22Rv1 (cell line): ENCODE measurements around the gene EPYC.

ENCODE experiments used
- H3K27ac ChIP-seq: fragments of 450-650 bp; 2 replicates; pipeline ENCODE4 v1.5.1; 2017
- ZFX ChIP-seq: fragments of 450-650 bp; IDR thresholded peaks from 2 replicates; pipeline ENCODE4 v1.6.1; 2017; ENCODE audit warnings: antibody characterized with exemption, borderline replicate concordance
- TF ChIP-seq, protein P1 (sequence below): fragments of 450-650 bp; IDR thresholded peaks from 2 replicates; pipeline ENCODE4 v1.5.1; 2017; ENCODE audit warnings: mild to moderate bottlenecking

The EPYC gene, protein sequence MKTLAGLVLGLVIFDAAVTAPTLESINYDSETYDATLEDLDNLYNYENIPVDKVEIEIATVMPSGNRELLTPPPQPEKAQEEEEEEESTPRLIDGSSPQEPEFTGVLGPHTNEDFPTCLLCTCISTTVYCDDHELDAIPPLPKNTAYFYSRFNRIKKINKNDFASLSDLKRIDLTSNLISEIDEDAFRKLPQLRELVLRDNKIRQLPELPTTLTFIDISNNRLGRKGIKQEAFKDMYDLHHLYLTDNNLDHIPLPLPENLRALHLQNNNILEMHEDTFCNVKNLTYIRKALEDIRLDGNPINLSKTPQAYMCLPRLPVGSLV

DNA sequence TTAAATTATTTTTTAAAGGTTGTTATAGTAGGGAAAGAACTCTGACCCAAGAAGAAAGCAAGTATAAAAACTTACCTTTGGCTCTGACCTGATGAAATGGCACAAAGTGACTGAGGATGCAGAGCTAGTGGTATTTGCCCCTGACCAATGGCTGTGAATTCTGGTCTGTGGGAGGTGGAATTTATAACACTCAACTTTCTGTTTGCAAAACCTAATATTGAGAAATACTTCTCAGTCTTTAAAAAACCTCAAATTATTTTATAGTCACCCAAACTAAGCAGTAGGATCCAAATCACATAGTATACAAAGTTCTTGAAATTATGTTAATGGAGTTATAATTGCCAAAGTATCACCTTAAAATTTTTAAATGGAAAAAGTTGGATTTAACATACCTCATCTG is at the start of gene EPYC:
TSS of gene EPYC (minus strand) at position 101 of the 400 bp plus-strand sequence. CDS start 2,407 bp downstream, outside the sequence.
- no peak for TF ChIP-seq ZFX
- TF ChIP-seq, protein P1, sequence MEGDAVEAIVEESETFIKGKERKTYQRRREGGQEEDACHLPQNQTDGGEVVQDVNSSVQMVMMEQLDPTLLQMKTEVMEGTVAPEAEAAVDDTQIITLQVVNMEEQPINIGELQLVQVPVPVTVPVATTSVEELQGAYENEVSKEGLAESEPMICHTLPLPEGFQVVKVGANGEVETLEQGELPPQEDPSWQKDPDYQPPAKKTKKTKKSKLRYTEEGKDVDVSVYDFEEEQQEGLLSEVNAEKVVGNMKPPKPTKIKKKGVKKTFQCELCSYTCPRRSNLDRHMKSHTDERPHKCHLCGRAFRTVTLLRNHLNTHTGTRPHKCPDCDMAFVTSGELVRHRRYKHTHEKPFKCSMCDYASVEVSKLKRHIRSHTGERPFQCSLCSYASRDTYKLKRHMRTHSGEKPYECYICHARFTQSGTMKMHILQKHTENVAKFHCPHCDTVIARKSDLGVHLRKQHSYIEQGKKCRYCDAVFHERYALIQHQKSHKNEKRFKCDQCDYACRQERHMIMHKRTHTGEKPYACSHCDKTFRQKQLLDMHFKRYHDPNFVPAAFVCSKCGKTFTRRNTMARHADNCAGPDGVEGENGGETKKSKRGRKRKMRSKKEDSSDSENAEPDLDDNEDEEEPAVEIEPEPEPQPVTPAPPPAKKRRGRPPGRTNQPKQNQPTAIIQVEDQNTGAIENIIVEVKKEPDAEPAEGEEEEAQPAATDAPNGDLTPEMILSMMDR: no peak
- H3K27ac ChIP-seq: no peak within 1 kb of the TSS

DNA sequence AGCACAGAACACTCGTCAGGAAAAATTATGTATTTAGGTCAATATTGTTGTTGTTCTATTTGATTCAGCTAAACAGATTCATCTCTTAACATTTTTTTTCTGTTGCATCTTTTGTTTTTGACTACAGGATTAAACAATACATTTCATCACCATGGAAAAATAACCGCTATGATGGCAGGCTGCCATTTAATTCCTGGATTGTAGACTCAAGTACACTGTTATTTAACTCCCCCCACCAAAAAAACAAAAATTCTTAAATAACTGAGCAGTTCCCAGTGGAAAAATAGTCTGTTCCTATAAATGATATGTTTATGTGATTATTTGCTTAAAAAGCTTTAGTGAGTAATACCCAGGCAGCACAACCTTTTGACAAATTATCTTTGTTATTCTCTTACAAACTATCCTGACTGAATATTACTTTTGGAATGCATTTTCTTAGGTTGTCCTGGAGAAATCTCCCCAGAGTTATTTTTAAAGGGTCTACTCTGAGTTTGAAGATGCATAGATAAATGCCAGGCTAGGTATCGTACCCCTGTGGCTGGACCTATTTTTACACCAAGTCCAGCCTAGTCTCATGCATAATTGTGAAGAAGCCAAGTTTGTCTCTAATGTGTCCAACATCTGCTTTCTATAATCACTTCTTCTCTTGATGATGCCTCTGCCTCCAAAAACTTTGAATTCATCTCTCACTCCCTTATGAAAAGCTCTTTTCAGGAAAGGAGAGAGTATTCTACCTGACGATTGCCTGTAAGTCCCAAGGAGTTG is 49.4 kb upstream of the EPYC start:
- no peak overlapping the region for H3K27ac ChIP-seq
- TF ChIP-seq ZFX: no peak
- TF ChIP-seq, protein P1: no peak

DNA sequence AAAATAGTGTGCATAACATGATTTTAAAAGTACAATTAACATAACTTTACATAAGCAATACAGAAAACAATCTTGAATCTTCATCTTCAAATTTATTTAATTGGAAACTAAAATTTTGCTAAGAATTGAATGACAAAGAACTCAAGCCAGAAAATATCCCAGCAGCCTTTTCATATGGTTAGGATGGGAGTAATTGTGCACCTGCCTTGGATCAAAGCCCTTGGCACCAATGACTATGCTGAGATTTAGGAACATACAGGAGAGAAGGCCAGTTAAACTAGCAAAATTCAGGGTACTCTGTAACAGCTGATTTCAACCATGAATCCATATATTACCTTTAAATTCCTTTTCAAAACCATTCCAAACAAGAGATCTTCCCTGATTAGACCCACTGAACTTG is 47.3 kb upstream of the EPYC start:
- TF ChIP-seq, protein P1: no peak
- TF ChIP-seq ZFX: no peak
- no peak overlapping the region for H3K27ac ChIP-seq

DNA sequence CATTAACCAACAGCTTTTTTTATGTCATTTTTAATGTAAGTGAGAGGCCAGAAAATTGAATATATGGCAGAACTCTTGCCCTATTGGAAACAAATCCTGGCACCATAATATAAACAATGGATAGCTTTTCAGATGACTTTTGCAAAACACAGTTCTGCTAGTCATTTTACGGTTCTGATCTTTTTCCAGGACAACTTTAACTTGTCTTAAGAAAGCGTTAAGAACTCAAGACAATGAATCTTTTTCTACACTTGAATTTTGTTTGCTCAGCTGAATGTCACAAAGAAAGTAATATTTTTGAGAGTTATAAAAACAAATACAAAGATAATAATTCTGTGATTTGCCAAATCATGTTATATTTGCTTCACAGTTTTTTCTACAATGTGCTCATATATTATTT is 39.8 kb upstream of the EPYC start:
- TF ChIP-seq ZFX: no peak
- TF ChIP-seq, protein P1: no peak
- no peak overlapping the region for H3K27ac ChIP-seq

DNA sequence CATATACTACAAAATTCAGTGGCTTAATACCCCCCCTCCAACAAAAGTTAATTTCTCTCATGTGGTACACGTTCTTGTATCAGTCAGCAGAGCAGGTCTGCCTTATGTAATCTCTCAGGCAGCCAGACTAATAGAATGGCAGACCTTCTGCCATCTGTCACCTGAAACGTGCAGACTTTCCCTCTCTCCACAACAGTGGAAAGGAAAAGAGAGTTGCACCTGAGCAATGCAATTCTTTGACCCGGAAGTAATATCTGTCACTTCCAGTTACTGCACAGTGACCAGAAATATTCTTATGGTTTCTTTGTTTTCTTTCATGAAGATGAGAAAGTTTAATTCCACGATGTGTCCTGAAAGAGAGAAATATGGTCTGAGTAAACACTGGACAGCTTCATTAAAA is 38.6 kb upstream of the EPYC start:
- TF ChIP-seq, protein P1: no peak
- no peak for TF ChIP-seq ZFX
- H3K27ac ChIP-seq: no peak overlapping the region

DNA sequence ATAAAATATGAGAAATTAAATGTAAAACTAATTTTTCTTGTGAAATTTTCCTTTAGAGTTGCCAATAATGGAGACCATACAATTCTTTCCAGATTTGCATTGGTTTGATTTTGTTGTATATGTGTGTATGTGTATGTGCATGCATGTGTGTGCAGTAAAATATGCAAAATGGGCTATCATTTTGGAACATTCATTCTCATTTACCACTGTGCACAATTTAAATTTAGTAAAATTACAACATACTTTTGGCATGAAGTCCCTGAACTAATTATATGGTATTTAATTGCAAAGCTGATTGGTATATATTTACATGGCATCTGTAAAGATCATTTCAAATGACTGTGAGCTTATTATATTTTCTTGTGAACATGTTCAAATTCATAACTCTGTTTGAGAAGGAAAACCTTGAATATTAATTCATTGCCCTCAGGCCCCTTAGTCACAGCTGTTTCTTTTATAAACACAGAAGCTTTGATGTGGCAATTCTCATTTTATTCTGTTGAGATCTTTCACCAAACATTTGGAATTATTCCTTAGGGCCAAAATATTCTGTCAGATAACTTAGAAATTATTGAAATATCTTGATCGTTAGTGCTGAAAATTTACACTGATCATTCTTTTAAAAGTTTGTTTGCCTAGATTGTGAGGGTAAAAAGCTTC is 35.5 kb upstream of the EPYC start:
- no peak overlapping the region for H3K27ac ChIP-seq
- TF ChIP-seq, protein P1: no peak
- no peak for TF ChIP-seq ZFX
